NCI-H345 (cell line): ENCODE measurements around the gene GTF3C2.

Source experiments
- DNase-seq: peaks from one replicate; lab custom pipeline; 2025; lab: John Stamatoyannopoulos, UW

GTF3C2 gene

DNA sequence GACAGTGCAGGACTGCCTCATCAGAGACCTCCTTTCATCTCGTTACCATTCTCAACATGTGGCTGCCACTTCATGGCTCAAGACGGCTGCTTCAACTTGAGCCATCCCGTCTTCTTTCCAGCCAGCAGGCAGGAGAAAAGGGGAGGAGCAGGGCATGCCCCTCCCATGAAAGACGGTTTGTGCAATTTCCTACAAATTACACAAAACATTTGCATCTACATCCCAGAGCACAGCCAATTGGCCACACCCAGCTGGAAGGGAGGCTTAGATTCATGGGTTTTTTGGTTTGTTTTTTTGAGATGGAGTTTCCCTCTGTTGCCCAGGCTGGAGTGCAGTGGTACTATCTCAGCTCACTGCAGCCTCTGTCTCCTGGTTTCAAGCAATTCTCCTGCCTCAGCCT is 60.1 kb downstream of the GTF3C2 start:
- DNase-seq, result no peak

DNA sequence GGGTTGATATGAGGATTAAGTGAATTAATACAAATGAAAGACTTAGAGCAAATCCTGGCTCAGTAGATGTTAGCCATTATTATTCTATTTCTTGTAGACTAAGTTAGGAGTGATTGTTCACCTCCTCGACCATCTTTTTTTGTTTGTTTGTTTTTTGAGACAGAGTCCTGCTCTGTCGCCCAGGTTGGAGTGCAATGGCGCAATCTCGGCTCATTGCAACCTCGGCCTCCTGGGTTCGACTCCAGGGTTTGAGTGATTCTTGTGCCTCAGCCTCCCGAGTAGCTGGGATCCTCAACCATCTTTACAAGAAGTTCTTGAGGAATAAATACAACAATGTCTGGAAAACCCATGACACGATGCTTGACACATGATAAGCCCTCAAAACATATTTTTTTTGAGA is 61.6 kb downstream of the GTF3C2 start:
- DNase-seq, result no peak

DNA sequence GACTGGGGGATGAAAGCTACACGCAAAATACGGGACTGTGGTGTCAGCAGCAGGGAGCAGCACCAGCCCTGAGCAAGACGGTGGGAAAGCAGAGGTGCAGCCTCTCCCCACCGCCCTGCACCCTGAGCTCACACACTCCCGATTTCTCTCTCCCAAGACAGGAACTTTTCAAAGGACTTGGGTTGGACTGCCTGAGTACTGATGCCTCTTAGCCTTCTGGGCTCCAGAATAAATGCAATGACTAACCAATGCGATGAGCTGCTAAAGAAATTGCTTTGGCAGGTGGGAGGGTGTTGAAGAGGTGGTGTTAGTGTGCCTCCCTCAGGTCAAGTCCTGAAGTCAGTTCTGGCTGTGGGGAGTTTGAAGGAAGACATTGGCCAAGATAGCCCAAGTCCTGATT is 64.7 kb downstream of the GTF3C2 start:
- DNase-seq, result no peak

DNA sequence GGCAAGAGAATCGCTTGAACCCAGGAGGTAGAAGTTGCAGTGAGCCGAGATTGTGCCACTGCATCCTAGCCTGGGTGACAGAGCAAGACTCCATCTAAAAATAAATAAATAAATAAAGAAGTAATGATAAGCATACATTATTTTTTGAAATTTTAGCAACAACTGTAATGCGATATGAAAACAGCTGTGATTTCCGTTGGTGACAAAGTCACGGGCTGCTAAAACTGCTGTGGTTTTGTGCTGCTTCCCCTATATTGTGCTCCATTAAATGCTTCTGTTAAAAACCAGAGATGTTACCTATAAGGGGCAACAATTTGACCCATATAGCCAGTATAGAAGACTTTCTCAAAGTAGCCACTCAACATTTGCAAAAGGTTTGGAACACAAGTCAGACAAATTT is 66.0 kb downstream of the GTF3C2 start:
- DNase-seq, result no peak

DNA sequence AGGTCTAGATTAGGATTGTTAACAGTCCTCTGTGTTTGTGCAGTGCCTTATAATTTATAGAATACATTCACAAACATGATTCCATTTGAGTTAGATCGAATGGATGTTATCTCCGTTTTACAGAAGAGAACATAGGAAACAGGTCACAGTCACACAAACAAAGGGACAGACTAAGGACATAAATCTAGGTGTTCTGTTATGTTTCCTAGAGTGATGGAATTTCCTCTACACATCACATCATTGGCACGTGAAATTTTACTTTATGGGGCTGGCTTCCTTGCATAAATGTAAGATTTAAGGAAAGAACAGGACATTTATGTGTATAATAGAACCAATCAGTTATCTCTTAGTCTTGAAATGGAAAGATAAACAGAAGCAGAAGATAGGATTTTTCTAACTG is 68.0 kb downstream of the GTF3C2 start:
- DNase-seq, result no peak

DNA sequence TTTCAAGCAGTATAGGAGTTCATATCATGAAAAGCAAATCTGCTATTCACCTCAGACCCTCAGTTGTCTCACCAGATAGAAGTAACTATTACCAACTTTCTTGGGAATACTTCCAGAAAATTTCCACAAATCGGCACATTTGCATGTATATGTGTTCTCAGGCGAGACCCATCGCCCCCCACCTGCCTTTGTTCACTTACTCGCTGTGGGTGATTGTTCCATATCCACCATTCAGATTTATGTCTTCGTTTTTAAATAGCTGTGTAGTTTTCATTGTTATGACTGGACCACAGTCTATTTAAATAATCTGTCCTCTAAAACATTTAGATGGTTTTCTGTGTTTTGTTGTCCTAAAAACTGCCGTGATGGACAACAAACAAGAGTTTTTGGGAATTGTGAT is 71.1 kb downstream of the GTF3C2 start:
- DNase-seq, result no peak

DNA sequence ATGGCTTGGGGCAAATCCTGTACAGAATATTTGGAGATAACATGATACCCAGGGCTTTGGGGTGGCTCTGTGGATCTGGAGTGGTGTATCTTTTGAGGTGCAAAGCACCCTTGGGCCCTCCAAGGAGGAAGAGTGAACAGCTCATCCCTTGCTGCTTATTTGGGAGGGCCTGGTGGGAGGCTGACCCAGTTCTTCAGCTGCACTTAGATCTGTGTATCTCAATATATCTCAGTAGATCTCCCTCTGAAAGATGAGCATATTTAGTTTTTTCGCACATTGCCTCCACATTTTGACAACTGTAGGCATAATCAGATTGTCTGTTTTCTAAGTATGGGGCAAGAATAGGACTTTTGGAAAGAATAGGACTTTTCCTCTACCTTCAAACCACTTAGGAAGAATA is 71.6 kb downstream of the GTF3C2 start:
- no peak for DNase-seq

DNA sequence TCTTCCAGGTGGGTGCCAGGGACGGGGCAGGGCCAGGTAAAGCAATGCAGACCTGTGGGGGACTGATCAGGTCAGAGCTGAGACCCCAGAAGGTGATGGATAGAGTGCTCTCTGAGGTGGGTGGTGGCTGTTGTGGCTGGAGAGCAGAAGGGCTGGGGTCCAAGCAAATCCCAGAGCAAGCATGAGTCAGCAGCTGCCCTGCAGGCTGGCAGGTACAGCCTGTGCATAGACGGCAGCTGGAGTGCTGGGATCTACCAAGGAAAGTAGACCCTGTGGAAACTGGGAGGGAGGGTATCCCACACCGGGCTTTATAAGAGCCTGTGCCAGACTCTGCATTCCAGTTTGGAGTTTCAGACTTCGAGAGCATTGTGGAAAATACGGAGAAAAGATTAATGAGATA is 73.7 kb downstream of the GTF3C2 start:
- no peak for DNase-seq

DNA sequence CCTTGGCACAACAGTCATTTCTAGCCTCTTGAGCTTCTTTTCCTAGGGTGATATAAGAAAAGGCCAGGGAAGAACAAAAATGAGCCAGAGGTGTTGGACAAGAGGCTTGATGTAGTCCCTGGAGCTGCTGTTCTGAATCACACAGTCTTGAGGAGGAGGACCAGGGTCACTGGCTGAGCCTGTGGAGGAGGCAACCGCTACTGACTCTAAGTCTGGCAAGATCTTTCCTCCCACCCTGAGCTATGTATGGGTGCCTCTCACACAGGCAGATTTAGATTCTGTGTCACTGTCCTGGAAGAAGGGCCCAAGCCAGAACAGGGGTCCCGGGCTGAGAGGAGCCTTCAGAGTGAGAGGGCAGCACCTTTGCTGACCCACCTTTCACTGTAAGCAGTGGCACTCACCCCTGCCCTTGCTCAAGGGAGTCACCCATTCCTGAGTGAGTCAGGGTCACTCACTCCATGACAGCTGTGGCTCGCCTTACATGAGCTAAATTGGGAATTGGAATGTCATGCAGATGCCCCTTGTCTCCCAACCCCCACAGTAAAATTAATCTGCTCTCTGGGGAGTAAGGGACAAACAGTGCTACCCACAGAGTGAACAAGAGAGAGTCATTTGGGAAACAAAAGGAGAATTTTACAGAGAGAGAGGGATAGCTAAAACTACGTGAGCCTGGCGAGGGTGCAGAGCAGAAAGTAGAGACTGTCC is 74.6 kb downstream of the GTF3C2 start, which contains the start of gene TRIM54:
TSS of gene TRIM54 (plus strand) at position 575 of the 705 bp plus-strand sequence. CDS start 303 bp downstream, outside the sequence.
- DNase-seq, result no peak

DNA sequence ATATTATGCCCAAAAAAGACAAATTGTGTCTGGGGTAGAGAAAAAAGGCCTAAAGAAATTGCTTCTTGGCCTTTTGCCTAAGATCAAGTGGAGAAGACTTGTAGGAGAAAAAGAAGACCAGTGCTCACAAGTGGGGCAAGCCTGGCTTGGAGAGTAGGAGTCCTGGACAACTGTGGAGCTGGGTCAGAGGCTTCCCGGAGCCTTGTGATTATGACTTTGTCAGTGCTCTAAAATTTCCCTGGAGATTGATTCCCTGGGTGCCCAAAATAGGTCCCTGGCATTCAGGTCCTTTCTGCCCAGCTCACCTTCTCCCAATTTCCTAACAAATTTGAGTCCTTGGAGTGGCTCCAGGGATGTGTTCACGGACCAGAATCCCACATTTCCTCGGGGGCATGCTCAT is 75.1 kb downstream of the GTF3C2 start:
- no peak for DNase-seq

DNA sequence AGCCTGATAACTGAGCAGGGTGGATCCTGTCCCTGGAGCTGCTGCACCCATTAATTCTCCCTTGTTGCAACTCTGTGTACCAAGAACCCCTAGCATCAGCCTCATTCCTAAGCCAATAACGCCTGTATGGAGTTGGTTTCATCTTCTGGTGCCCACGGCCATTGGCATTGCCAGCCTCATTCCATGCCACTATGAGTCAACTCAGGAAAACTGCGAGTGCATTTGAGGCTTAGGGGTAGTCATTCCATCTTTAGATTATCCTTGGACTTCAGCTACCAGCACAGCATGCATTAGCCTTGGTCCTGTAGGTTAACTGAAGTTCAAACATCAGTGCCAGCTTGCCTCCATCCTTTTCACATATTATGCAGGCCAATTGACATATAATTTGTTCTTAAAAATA is 75.7 kb downstream of the GTF3C2 start:
- DNase-seq, result no peak

DNA sequence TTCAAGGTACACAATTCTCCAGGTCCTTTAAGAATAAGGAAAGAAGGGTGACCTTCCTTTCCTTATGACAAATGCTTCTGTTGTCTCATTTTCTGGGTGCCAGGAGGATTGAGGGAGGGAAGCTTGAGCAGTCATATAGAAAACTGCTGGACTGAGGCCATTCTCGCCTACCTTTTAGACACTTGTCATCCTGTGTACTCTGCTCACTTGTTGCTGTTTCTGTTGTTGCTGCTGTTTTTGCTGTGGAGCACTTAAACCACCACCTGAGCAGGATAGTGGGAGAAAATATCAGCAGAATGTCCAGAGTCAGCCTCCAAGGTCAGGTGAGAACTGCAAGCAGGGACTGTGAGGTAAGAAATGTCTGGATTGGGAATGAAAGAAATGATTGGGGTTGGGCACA is 78.6 kb downstream of the GTF3C2 start:
- no peak for DNase-seq
